Esophagus muscularis mucosa (tissue), 4 donors: Measurements from ENCODE around the gene KLK1. TPM values are rescaled to one million over a fixed set of nuclear protein-coding genes. Genes with fewer than 3 reads are reported as not detected.
"Not testable (repeated sequence)": the region's sequence is repeated elsewhere in the genome, so short reads cannot be mapped to it uniquely, and the experiment has no call there.

ENCODE experiments used
- DNase-seq: peaks from one replicate; pipeline ENCODE4 v3.0.0-alpha.2; 2017; ENCODE audit errors: extremely low spot score
- H3K27ac ChIP-seq, 4 donors: fragments of 200-600 bp; sonication (generic); replicated peaks in 1 of 4; 1 replicate in 3 of 4; 2 replicates in 1 of 4; pipeline ENCODE4 v1.5.1; 2016 to 2019; ENCODE audit warnings: mild to moderate bottlenecking in 1 of 4
- H3K27me3 ChIP-seq, 4 donors: fragments of 200-600 bp; sonication (generic); one replicate each; pipeline versions ENCODE4 v1.5.1 to v1.6.0; 2016 to 2019
- H3K36me3 ChIP-seq, 4 donors: fragments of 200-600 bp; sonication (generic); one replicate each; pipeline ENCODE4 v1.5.1; 2016 to 2019
- H3K4me1 ChIP-seq, 4 donors: fragments of 200-600 bp; sonication (generic); one replicate each; pipeline ENCODE4 v1.5.1; 2016 to 2019
- H3K4me3 ChIP-seq, 4 donors: fragments of 200-600 bp; sonication (generic); 1 replicate in 2 of 4; 2 replicates in 2 of 4; pipeline ENCODE4 v1.5.1; 2016 to 2019; ENCODE audit warnings: mild to moderate bottlenecking in 4 of 4, moderate library complexity in 1 of 4
- H3K9me3 ChIP-seq, 4 donors: fragments of 200-600 bp; sonication (generic); 1 replicate in 3 of 4; 2 replicates in 1 of 4; pipeline ENCODE4 v1.5.1; 2016 to 2019
- EP300 ChIP-seq: sonication (generic); formaldehyde crosslinking; IDR thresholded peaks from one replicate; pipeline ENCODE4 v1.6.1; 2017; ENCODE audit warnings: antibody characterized with exemption
- POLR2A ChIP-seq: fragments of 450-650 bp; IDR thresholded peaks from one replicate; pipeline ENCODE4 v1.6.1; 2017; ENCODE audit warnings: antibody characterized with exemption, moderate library complexity, mild to moderate bottlenecking, low read depth
- POLR2AphosphoS5 ChIP-seq, 2 donors: sonication (generic); formaldehyde crosslinking; IDR thresholded peaks; one replicate each; pipeline ENCODE4 v1.6.1; 2017; ENCODE audit warnings: antibody characterized with exemption in 2 of 2
- WGBS: methylation state at CpG from one replicate; pipeline ENCODE4 v1.1.5; 2018; 5-methylcytosine and 5-hydroxymethylcytosine counted together
- intact Hi-C: fragments of 100-400 bp; cut with DNase I; formaldehyde crosslinking; loops from one replicate; pipeline ENCODE4 v1.15.1; 2023
- total RNA-seq, 4 donors: library from RNA; depleted of rRNA; stranded (reverse); fragments of >200 nt; gene quantifications; one replicate each; pipeline versions ENCODE4 v1.1.0 to v1.2.1, GENCODE V29; 2016
- TF ChIP-seq, protein P1 (sequence below), 3 experiments: fragments of 200-600 bp in 2 of 3; fragments of 450-650 bp in 1 of 3; sonication (generic) in 2 of 3; IDR thresholded peaks; one replicate each; pipeline ENCODE4 v1.5.1; 2017 to 2019; ENCODE audit warnings: antibody characterized with exemption in 3 of 3, mild to moderate bottlenecking in 2 of 3, moderate library complexity in 1 of 3

Gene KLK1
- total RNA-seq, 4 donors from 2014 or later = not detected

DNA sequence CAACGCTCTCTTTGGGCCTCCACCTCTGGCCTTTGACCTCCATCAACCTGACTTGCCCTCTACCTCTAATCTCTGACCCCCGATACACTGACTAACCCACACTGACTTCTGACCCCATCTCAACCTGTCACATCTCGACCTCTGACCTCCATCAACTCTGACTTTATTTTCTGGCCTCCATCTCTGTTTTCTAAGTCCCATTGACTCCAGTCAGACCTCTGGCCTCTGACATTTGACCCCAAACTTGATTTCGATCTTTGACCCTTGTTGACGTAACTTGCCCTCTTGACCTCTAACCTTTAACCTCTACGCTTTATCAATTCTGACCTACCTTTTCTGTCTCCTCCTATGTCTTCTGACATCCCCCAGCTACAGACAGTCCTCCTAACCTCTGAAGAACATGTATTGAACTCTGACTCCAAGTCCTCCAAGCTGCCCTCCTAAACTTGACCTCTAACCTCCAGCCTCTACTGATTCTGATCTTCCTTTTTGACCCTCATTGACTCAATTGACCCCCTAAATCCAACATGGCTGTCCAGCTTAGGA is 32.6 kb downstream of the KLK1 start:
- H3K9me3 ChIP-seq = no peaks in the 10 kb centered on the region
- DNase-seq = no peak
- intact Hi-C loops = no loop called here
- no peaks in the 10 kb centered on the region for H3K4me1 ChIP-seq
- peaks cover 0 to 5% (median 0%) of the 10 kb centered on the region in 4 donors for H3K36me3 ChIP-seq
- no peak overlapping the region for H3K27ac ChIP-seq
- WGBS = 86% methylated on average over 6 of the region's 6 CpGs
- H3K27me3 ChIP-seq = peaks cover 0 to 62% (median 0%) of the 10 kb centered on the region in 4 donors
- no peak overlapping the region for H3K4me3 ChIP-seq
- TF ChIP-seq, protein P1, sequence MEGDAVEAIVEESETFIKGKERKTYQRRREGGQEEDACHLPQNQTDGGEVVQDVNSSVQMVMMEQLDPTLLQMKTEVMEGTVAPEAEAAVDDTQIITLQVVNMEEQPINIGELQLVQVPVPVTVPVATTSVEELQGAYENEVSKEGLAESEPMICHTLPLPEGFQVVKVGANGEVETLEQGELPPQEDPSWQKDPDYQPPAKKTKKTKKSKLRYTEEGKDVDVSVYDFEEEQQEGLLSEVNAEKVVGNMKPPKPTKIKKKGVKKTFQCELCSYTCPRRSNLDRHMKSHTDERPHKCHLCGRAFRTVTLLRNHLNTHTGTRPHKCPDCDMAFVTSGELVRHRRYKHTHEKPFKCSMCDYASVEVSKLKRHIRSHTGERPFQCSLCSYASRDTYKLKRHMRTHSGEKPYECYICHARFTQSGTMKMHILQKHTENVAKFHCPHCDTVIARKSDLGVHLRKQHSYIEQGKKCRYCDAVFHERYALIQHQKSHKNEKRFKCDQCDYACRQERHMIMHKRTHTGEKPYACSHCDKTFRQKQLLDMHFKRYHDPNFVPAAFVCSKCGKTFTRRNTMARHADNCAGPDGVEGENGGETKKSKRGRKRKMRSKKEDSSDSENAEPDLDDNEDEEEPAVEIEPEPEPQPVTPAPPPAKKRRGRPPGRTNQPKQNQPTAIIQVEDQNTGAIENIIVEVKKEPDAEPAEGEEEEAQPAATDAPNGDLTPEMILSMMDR (IDR thresholded peaks at IDR 0.05) = no peak
- no peak for TF ChIP-seq POLR2A
- TF ChIP-seq POLR2AphosphoS5 (IDR thresholded peaks at IDR 0.05) = no peak
- no peak for TF ChIP-seq EP300

DNA sequence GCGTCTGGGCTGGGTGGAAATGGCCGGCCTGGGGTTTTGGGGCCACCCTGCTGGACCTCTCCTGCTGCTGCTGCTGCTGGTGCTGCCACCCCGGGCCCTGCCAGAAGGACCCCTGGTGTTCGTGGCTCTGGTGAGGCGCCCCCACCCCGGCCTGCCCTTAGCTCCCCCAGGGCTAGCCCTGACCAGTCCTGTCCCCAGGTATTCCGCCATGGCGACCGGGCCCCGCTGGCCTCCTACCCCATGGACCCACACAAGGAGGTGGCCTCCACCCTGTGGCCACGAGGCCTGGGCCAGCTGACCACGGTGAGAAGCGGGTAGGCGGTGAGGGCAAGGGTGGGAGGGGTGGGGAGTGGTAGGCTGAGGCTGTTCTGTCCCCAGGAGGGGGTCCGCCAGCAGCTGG is 33.2 kb downstream of the KLK1 start, which contains the start of gene ACP4:
TSS of gene ACP4 (plus strand) at position 20 of the 400 bp plus-strand sequence. CDS start at position 20, 0 bp downstream.
- Histone ChIP-seq H3K36me3 (peaks cover 0 to under 1% (median 0%) of the 10 kb centered on the region in 4 donors), H3K27me3 (peaks cover 0 to 68% (median 0%) of the 10 kb centered on the region in 4 donors), H3K4me1 (no peaks in the 10 kb centered on the region), H3K27ac (no peak within 1 kb of the TSS), H3K4me3 (no peak within 1 kb of the TSS), H3K9me3 (no peaks in the 10 kb centered on the region)
- TF ChIP-seq POLR2AphosphoS5 (IDR thresholded peaks at IDR 0.05) = no peak
- TF ChIP-seq EP300 = no peak
- TF ChIP-seq POLR2A = no peak
- TF ChIP-seq, protein P1 (IDR thresholded peaks at IDR 0.05) = no peak
- intact Hi-C loops = no loop called here
- DNase-seq = no peak
- no CpG with 5 or more reads among the region's 15 CpGs for WGBS

GRCh38 chr19:50785329-50785728 is 38.3 kb downstream of the KLK1 start:
- TF ChIP-seq EP300 = no peak
- H3K36me3 ChIP-seq = no peaks in the 10 kb centered on the region
- 83% methylated on average over 12 of the region's 12 CpGs for WGBS
- DNase-seq = no peak
- peaks cover 0 to 74% (median 8%) of the 10 kb centered on the region in 4 donors for H3K27me3 ChIP-seq
- no peak overlapping the region for H3K4me3 ChIP-seq
- H3K27ac ChIP-seq = no peak overlapping the region
- intact Hi-C loops = no loop called here
- H3K9me3 ChIP-seq = no peaks in the 10 kb centered on the region
- peaks cover 0 to 10% (median 4%) of the 10 kb centered on the region in 4 donors for H3K4me1 ChIP-seq

DNA sequence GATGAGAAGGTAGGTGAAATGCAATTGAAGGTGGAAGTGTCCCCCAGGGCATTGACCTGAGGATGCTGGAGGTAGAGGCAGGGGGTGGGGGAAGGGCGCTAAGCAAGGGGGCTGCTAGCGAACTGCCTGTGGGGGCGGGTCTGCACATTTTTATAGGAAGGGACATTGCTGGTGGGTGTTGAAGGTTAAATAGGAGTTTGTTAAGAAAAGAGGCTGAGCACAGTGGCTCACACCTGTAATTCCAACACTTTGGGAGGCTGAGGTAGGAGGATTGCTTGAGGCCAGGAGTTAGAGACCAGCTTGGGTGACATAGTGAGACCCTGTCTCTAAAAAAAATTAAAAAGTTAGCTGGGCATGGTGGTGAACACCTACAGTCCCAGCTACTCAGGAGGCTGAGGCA is 38.9 kb downstream of the KLK1 start:
- H3K4me3 ChIP-seq = no peak overlapping the region
- peaks cover 0 to 74% (median 12%) of the 10 kb centered on the region in 4 donors for H3K27me3 ChIP-seq
- WGBS = 96% methylated on average over 3 of the region's 3 CpGs
- no peaks in the 10 kb centered on the region for H3K9me3 ChIP-seq
- intact Hi-C loops = loop anchor here (5.0 kb wide), 3 partner anchors 62 to 427 kb away; partner anchors contain the start of gene CLEC11A
- H3K27ac ChIP-seq = no peak overlapping the region
- H3K4me1 ChIP-seq = peaks cover 0 to 10% (median 4%) of the 10 kb centered on the region in 4 donors
- H3K36me3 ChIP-seq = no peaks in the 10 kb centered on the region
- no peak for DNase-seq
- TF ChIP-seq, protein P1 (IDR thresholded peaks at IDR 0.05) = no peak
- TF ChIP-seq POLR2AphosphoS5 (IDR thresholded peaks at IDR 0.05) (no peak), POLR2A (no peak), EP300 (no peak)

GRCh38 chr19:50783848-50784152 is 39.8 kb downstream of the KLK1 start:
- H3K9me3 ChIP-seq, H3K27ac ChIP-seq, H3K4me1 ChIP-seq, H3K36me3 ChIP-seq, H3K4me3 ChIP-seq, DNase-seq: not testable (repeated sequence)
- WGBS = 34% methylated on average over 8 of the region's 8 CpGs
- H3K27me3 ChIP-seq = peaks cover 0 to 77% (median 18%) of the 10 kb centered on the region in 4 donors
- intact Hi-C loops = loop anchor here (2.0 to 5.0 kb wide), 4 partner anchors 61 to 426 kb away; partner anchors contain the start of gene CLEC11A
